GM12891 (cell line): Measurements from ENCODE around the gene HS3ST3B1.

ENCODE experiments used
- POLR2A ChIP-seq: IDR thresholded peaks from 2 replicates; pipeline ENCODE4 v1.6.1; 2011; ENCODE audit warnings: low read depth, low read length, control low read depth
- POLR2AphosphoS5 ChIP-seq: IDR thresholded peaks from 2 replicates; pipeline ENCODE4 v1.6.1; 2011; ENCODE audit warnings: low read depth, low read length, control low read depth
- POU2F2 ChIP-seq: IDR thresholded peaks from 2 replicates; pipeline ENCODE4 v1.6.1; 2011; ENCODE audit warnings: low read depth, mild to moderate bottlenecking, control low read depth, low read length, moderate library complexity
- SPI1 ChIP-seq: IDR thresholded peaks from 2 replicates; pipeline ENCODE4 v1.6.1; 2011; ENCODE audit warnings: low read depth, low read length, control low read depth
- TAF1 ChIP-seq: IDR thresholded peaks from 2 replicates; pipeline ENCODE4 v1.6.1; 2011; ENCODE audit warnings: low read depth, low read length, control low read depth

DNA sequence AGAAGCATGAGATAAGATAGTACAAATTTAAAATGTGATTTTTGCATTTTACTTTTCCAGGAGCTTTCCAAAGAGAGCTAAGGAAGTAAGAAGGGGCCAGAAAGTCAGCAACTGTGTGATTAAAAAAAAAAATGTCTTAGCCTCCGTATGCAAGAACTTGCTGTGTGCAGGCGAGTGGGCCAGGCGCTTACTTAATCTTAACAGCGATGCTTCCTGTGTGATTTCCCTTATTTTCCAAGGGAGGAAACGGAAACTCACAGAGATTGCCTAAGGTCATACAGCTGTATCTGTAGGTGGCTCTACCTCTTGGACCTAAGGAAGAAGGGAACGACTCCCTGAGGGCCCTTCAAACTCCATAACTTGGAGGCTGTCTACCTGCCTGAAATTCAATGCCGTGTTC lies 11.1 kb downstream of the HS3ST3B1 start:
- TF ChIP-seq TAF1 (no peak), POLR2A (no peak), POLR2AphosphoS5 (no peak), SPI1 (no peak), POU2F2 (no peak)
